BLaER1 treated with 17β-estradiol and CSF1 and Interleukin-3, amounts not matched to agents 10 nM and 100 nM (cell line): ENCODE results near the gene ZDHHC8.

ENCODE experiments used
- H3K27ac ChIP-seq, 11 experiments: shearing (Covaris generic); formaldehyde crosslinking; 2 replicates each; pipeline ENCODE4 v1.8.1; 2022
- H3K27me3 ChIP-seq, 11 experiments: shearing (Covaris generic); formaldehyde crosslinking; 2 replicates each; pipeline ENCODE4 v1.8.1; 2022
- H3K36me3 ChIP-seq, 11 experiments: shearing (Covaris generic); formaldehyde crosslinking; 2 replicates each; pipeline ENCODE4 v1.8.1; 2022
- H3K4me1 ChIP-seq, 10 experiments: shearing (Covaris generic); formaldehyde crosslinking; 2 replicates each; pipeline ENCODE4 v1.8.1; 2022
- H3K4me2 ChIP-seq, 11 experiments: shearing (Covaris generic); formaldehyde crosslinking; 2 replicates each; pipeline ENCODE4 v1.8.1; 2022
- H3K4me3 ChIP-seq, 10 experiments: shearing (Covaris generic); formaldehyde crosslinking; 2 replicates each; pipeline ENCODE4 v1.8.1; 2022
- H3K9ac ChIP-seq, 11 experiments: shearing (Covaris generic); formaldehyde crosslinking; 2 replicates each; pipeline ENCODE4 v1.8.1; 2022
- H3K9me3 ChIP-seq, 11 experiments: shearing (Covaris generic); formaldehyde crosslinking; replicated peaks in 1 of 11; 2 replicates each; pipeline ENCODE4 v1.8.1; 2022
- H4K20me1 ChIP-seq, 11 experiments: shearing (Covaris generic); formaldehyde crosslinking; 2 replicates each; pipeline ENCODE4 v1.8.1; 2022
- Cebpa-rat ChIP-seq, 11 experiments: shearing (Covaris generic); IDR thresholded peaks; 2 replicates each; pipeline ENCODE4 v1.8.1; 2022

Gene ZDHHC8

GRCh38 chr22:20135265-20135664 lies 3.7 kb downstream of the ZDHHC8 start:
- Histone ChIP-seq H3K9me3 (no peaks in the 10 kb centered on the region), H3K36me3 (peaks cover 0 to 20% (median 10%) of the 10 kb centered on the region in 11 experiments; a peak in 16 of 22 replicates), H3K4me1 (peaks cover 60 to 72% (median 70%) of the 10 kb centered on the region in 10 experiments), H3K27ac (peak overlapping the region in 3 of 11 experiments; percentile 11 to 39 (median 28); a peak in 4 of 22 replicates), H4K20me1 (peaks cover 63 to 91% (median 83%) of the 10 kb centered on the region in 11 experiments), H3K9ac (peak overlapping the region in 10 of 11 experiments; percentile 7 to 64 (median 50); a peak in 16 of 22 replicates), H3K4me2 (peak overlapping the region; percentile 22 to 100 (median 80); a peak in 19 of 22 replicates), H3K4me3 (no peak overlapping the region), H3K27me3 (no peaks in the 10 kb centered on the region)
- TF ChIP-seq Cebpa-rat (IDR thresholded peaks at IDR 0.05): no peak

- peak overlapping the region in 3 of 11 experiments; percentile 11 to 39 (median 28); a peak in 3 of 22 replicates for H3K27ac ChIP-seq
- peak overlapping the region in 10 of 11 experiments; percentile 7 to 64 (median 50); a peak in 15 of 22 replicates for H3K9ac ChIP-seq
- H4K20me1 ChIP-seq: peaks cover 63 to 92% (median 87%) of the 10 kb centered on the region in 11 experiments
- peaks cover 60 to 73% (median 68%) of the 10 kb centered on the region in 10 experiments for H3K4me1 ChIP-seq
- peaks cover 0 to 28% (median 11%) of the 10 kb centered on the region in 11 experiments; a peak in 16 of 22 replicates for H3K36me3 ChIP-seq
- H3K9me3 ChIP-seq: no peaks in the 10 kb centered on the region
- no peak for TF ChIP-seq Cebpa-rat (IDR thresholded peaks at IDR 0.05)
- H3K27me3 ChIP-seq: no peaks in the 10 kb centered on the region
- H3K4me3 ChIP-seq: no peak overlapping the region
- peak overlapping the region; percentile 48 to 100 (median 80); a peak in 21 of 22 replicates for H3K4me2 ChIP-seq
These were observed 4.4 kb downstream of the ZDHHC8 start for GRCh38 chr22:20135806-20136602.

GRCh38 chr22:20136603-20136873 lies 4.9 kb downstream of the ZDHHC8 start:
- peaks cover 68 to 98% (median 92%) of the 10 kb centered on the region in 11 experiments for H4K20me1 ChIP-seq
- peak overlapping the region; percentile 48 to 100 (median 80); a peak in 21 of 22 replicates for H3K4me2 ChIP-seq

GRCh38 chr22:20137113-20137512 lies 5.5 kb downstream of the ZDHHC8 start:
- Histone ChIP-seq H3K27me3 (no peaks in the 10 kb centered on the region), H3K9me3 (no peaks in the 10 kb centered on the region), H4K20me1 (peaks cover 73 to 100% (median 92%) of the 10 kb centered on the region in 11 experiments), H3K4me3 (no peak overlapping the region; a peak in 1 of 20 replicates), H3K27ac (peak overlapping the region in 3 of 11 experiments; percentile 1 to 22 (median 21); a peak in 2 of 22 replicates), H3K4me2 (peak overlapping the region; percentile 48 to 100 (median 80)), H3K4me1 (peaks cover 60 to 84% (median 78%) of the 10 kb centered on the region in 10 experiments), H3K36me3 (peaks cover 0 to 38% (median 16%) of the 10 kb centered on the region in 11 experiments; a peak in 17 of 22 replicates), H3K9ac (peak overlapping the region in 10 of 11 experiments; percentile 22 to 70 (median 46); a peak in 17 of 22 replicates)
- no peak for TF ChIP-seq Cebpa-rat (IDR thresholded peaks at IDR 0.05)

More at GRCh38 chr22:20136603-20136873, 4.9 kb downstream of the ZDHHC8 start:
- Histone ChIP-seq H3K9me3 (no peaks in the 10 kb centered on the region), H3K4me3 (no peak overlapping the region), H3K27ac (no peak overlapping the region), H3K36me3 (peaks cover 0 to 32% (median 14%) of the 10 kb centered on the region in 11 experiments; a peak in 16 of 22 replicates), H3K4me1 (peaks cover 60 to 79% (median 73%) of the 10 kb centered on the region in 10 experiments), H3K9ac (peak overlapping the region in 8 of 11 experiments; percentile 22 to 70 (median 48); a peak in 5 of 22 replicates), H3K27me3 (no peaks in the 10 kb centered on the region)
- TF ChIP-seq Cebpa-rat (IDR thresholded peaks at IDR 0.05): no peak

- H4K20me1 ChIP-seq: peaks cover 66 to 100% (median 91%) of the 10 kb centered on the region in 11 experiments
- H3K4me3 ChIP-seq: no peak overlapping the region; a peak in 1 of 20 replicates
- H3K9me3 ChIP-seq: no peaks in the 10 kb centered on the region
- TF ChIP-seq Cebpa-rat (IDR thresholded peaks at IDR 0.05): no peak
- peaks cover 54 to 82% (median 74%) of the 10 kb centered on the region in 10 experiments for H3K4me1 ChIP-seq
- peaks cover 0 to 45% (median 22%) of the 10 kb centered on the region in 11 experiments; a peak in 18 of 22 replicates for H3K36me3 ChIP-seq
- H3K27ac ChIP-seq: peak overlapping the region in 5 of 11 experiments; percentile 1 to 27 (median 21); a peak in 5 of 22 replicates
- H3K9ac ChIP-seq: peak overlapping the region in 10 of 11 experiments; percentile 22 to 70 (median 46); a peak in 19 of 22 replicates
- H3K4me2 ChIP-seq: peak overlapping the region; percentile 48 to 100 (median 80)
- H3K27me3 ChIP-seq: no peaks in the 10 kb centered on the region
These were observed 6.2 kb downstream of the ZDHHC8 start for GRCh38 chr22:20137671-20138416.

GRCh38 chr22:20138417-20138738 lies 6.8 kb downstream of the ZDHHC8 start:
- Histone ChIP-seq H3K9me3 (no peaks in the 10 kb centered on the region), H3K4me2 (peak overlapping the region; percentile 48 to 100 (median 80); a peak in 20 of 22 replicates), H3K4me1 (peaks cover 49 to 77% (median 69%) of the 10 kb centered on the region in 10 experiments), H3K27me3 (no peaks in the 10 kb centered on the region), H3K36me3 (peaks cover 0 to 50% (median 24%) of the 10 kb centered on the region in 11 experiments; a peak in 18 of 22 replicates), H3K4me3 (no peak overlapping the region), H3K27ac (peak overlapping the region in 2 of 11 experiments; percentile 8 to 27; a peak in 3 of 22 replicates), H3K9ac (peak overlapping the region in 8 of 11 experiments; percentile 23 to 70 (median 52); a peak in 11 of 22 replicates), H4K20me1 (peaks cover 61 to 100% (median 87%) of the 10 kb centered on the region in 11 experiments)
- TF ChIP-seq Cebpa-rat (IDR thresholded peaks at IDR 0.05): no peak

- Histone ChIP-seq H3K4me1 (peaks cover 44 to 72% (median 64%) of the 10 kb centered on the region in 10 experiments), H3K36me3 (peaks cover 0 to 55% (median 24%) of the 10 kb centered on the region in 11 experiments; a peak in 18 of 22 replicates), H3K4me3 (no peak overlapping the region), H4K20me1 (peaks cover 58 to 100% (median 82%) of the 10 kb centered on the region in 11 experiments), H3K27me3 (no peaks in the 10 kb centered on the region), H3K9ac (no peak overlapping the region), H3K27ac (no peak overlapping the region), H3K9me3 (no peaks in the 10 kb centered on the region), H3K4me2 (no peak overlapping the region)
- TF ChIP-seq Cebpa-rat (IDR thresholded peaks at IDR 0.05): no peak
These were observed 7.3 kb downstream of the ZDHHC8 start for GRCh38 chr22:20138868-20139267.

- Histone ChIP-seq H3K9ac (no peak overlapping the region), H3K36me3 (peaks cover 0 to 49% (median 24%) of the 10 kb centered on the region in 11 experiments; a peak in 18 of 22 replicates), H3K27me3 (no peaks in the 10 kb centered on the region), H3K4me2 (no peak overlapping the region), H3K4me1 (peaks cover 37 to 65% (median 57%) of the 10 kb centered on the region in 10 experiments), H4K20me1 (peaks cover 52 to 100% (median 75%) of the 10 kb centered on the region in 11 experiments), H3K27ac (no peak overlapping the region), H3K9me3 (no peaks in the 10 kb centered on the region), H3K4me3 (no peak overlapping the region)
- no peak for TF ChIP-seq Cebpa-rat (IDR thresholded peaks at IDR 0.05)
These were observed 7.9 kb downstream of the ZDHHC8 start for GRCh38 chr22:20139391-20140106.
